HCT116 (cell line): ENCODE data around the gene ZBED1. TPM values are rescaled to one million over a fixed set of nuclear protein-coding genes. Genes with fewer than 3 reads are reported as not detected.

Source experiments
- ATAC-seq: fragments of 200-7000 bp; cut with Tn5 transposase; 2 replicates; pipeline ENCODE4 v1.9.1; 2020; ENCODE audit warnings: mild to moderate bottlenecking, moderate library complexity
- BruUV-seq: library from RNA; stranded (reverse); fragments of 400-500 nt; replicated peaks from 2 replicates; lab custom pipeline; 2021; lab: Mats Ljungman, UMichigan
- CTCF ChIA-PET: fragments of 300-600 bp; sonication (Branson Sonifier 250); formaldehyde crosslinking; loops from one replicate; lab custom pipeline; 2021; ENCODE audit warnings: antibody characterized with exemption; lab: Charles Lee
- POLR2A ChIA-PET: fragments of 300-600, 350-600 bp; sonication (Branson Sonifier 250); formaldehyde crosslinking; loops from one replicate; lab custom pipeline; 2021; ENCODE audit warnings: antibody characterized with exemption; lab: Charles Lee
- RAD21 ChIA-PET, 2 experiments: fragments of 300-600 bp; sonication (Branson Sonifier 250); formaldehyde crosslinking; loops; one replicate each; lab custom pipeline; 2023; ENCODE audit warnings: low total read pairs in 2 of 2; ENCODE audit not compliant: uncharacterized antibody in 2 of 2, unreplicated experiment in 2 of 2, low non-redundant PET in 1 of 2; lab: Charles Lee
- DNase-seq: peaks from one replicate; pipeline ENCODE4 v3.0.0-alpha.2; 2010; ENCODE audit warnings: low read depth, low spot score
- H2AFZ ChIP-seq: fragments of 200-600 bp; shearing (Covaris generic), sonication (generic); 2 replicates; pipeline ENCODE4 v1.6.1; 2017; ENCODE audit warnings: low read depth, mixed run types, mixed read lengths, antibody characterized with exemption, low read length; ENCODE audit not compliant: poor library complexity, severe bottlenecking
- H3K27ac ChIP-seq: 2 replicates; pipeline ENCODE4 v1.5.1; 2012; ENCODE audit warnings: low read depth, low read length
- H3K27me3 ChIP-seq: fragments of 200-600 bp; sonication (generic); 2 replicates; pipeline ENCODE4 v1.6.1; 2016; ENCODE audit warnings: mixed run types, low read length, mixed read lengths; ENCODE audit not compliant: insufficient read depth
- H3K36me3 ChIP-seq, 2 experiments: fragments of 200-500 bp in 1 of 2; fragments of 200-600 bp in 1 of 2; sonication (Bioruptor generic) in 1 of 2; sonication (generic) in 1 of 2; 2 replicates each; pipeline versions ENCODE4 v1.5.1 to v1.6.1; 2014 to 2016; ENCODE audit warnings: low read length in 2 of 2, inconsistent platforms in 1 of 2, mixed read lengths in 1 of 2, mixed run types in 1 of 2; ENCODE audit not compliant: insufficient read depth in 2 of 2, control insufficient read depth in 1 of 2
- H3K4me1 ChIP-seq, 2 experiments: fragments of 200-600 bp in 1 of 2; sonication (generic) in 1 of 2; 2 replicates each; pipeline versions ENCODE4 v1.5.1 to v1.6.1; 2012 to 2017; ENCODE audit warnings: low read length in 2 of 2, inconsistent platforms in 1 of 2, mild to moderate bottlenecking in 1 of 2, mixed read lengths in 1 of 2, mixed run types in 1 of 2, moderate library complexity in 1 of 2; ENCODE audit not compliant: insufficient read depth in 2 of 2, control insufficient read depth in 1 of 2
- H3K4me2 ChIP-seq: fragments of 200-600 bp; sonication (generic); 2 replicates; pipeline ENCODE4 v1.6.1; 2017; ENCODE audit warnings: mixed run types, low read length, mixed read lengths
- H3K4me3 ChIP-seq, 2 experiments: fragments of 200-600 bp in 1 of 2; sonication (generic) in 1 of 2; replicated peaks in 1 of 2; 2 replicates each; pipeline ENCODE4 v1.5.1; 2011 to 2016; ENCODE audit warnings: low read length in 2 of 2, control low read depth in 1 of 2, low read depth in 1 of 2, mild to moderate bottlenecking in 1 of 2, mixed read lengths in 1 of 2, mixed run types in 1 of 2
- H3K79me2 ChIP-seq: fragments of 200-600 bp; sonication (generic); 2 replicates; pipeline ENCODE4 v1.6.1; 2017; ENCODE audit warnings: mild to moderate bottlenecking, mixed run types, low read length, moderate library complexity, mixed read lengths; ENCODE audit not compliant: insufficient read depth
- H3K9ac ChIP-seq: fragments of 200-600 bp; sonication (generic); 2 replicates; pipeline ENCODE4 v1.6.1; 2016; ENCODE audit warnings: low read length, mixed read lengths
- H3K9me2 ChIP-seq: fragments of 200-600 bp; sonication (generic), shearing (Covaris generic); 2 replicates; pipeline ENCODE4 v1.6.1; 2017; ENCODE audit warnings: mixed run types, mild to moderate bottlenecking, moderate library complexity; ENCODE audit not compliant: insufficient read depth
- H3K9me3 ChIP-seq, 2 experiments: fragments of 200-500 bp in 1 of 2; fragments of 200-600 bp in 1 of 2; sonication (Bioruptor generic) in 1 of 2; sonication (generic) in 1 of 2; 2 replicates each; pipeline ENCODE4 v1.6.1; 2014 to 2017; ENCODE audit warnings: low read length in 2 of 2, mixed read lengths in 2 of 2, inconsistent platforms in 1 of 2, low read depth in 1 of 2, mild to moderate bottlenecking in 1 of 2, mixed run types in 1 of 2, moderate library complexity in 1 of 2; ENCODE audit not compliant: control insufficient read depth in 1 of 2, insufficient read depth in 1 of 2
- H4K20me1 ChIP-seq: fragments of 200-600 bp; sonication (generic), shearing (Covaris generic); 2 replicates; pipeline ENCODE4 v1.6.1; 2017; ENCODE audit warnings: mixed run types, mild to moderate bottlenecking, moderate library complexity; ENCODE audit not compliant: insufficient read depth
- CBX3 ChIP-seq: IDR thresholded peaks from 2 replicates; pipeline ENCODE4 v1.6.1; 2012; ENCODE audit warnings: low read depth
- CEBPB ChIP-seq: IDR thresholded peaks from 2 replicates; pipeline ENCODE4 v1.6.1; 2012; ENCODE audit warnings: low read depth
- CTCF ChIP-seq, 3 experiments: fragments of 200-600 bp in 1 of 3; sonication (generic) in 1 of 3; IDR thresholded peaks in 2 of 3; conservative IDR thresholded peaks in 1 of 3; 2 replicates each; pipeline ENCODE4 v1.5.1; 2012 to 2017; ENCODE audit warnings: low read depth in 2 of 3, low read length in 2 of 3, antibody characterized with exemption in 1 of 3, borderline replicate concordance in 1 of 3, control low read depth in 1 of 3, mild to moderate bottlenecking in 1 of 3, mixed read lengths in 1 of 3, mixed run types in 1 of 3, moderate library complexity in 1 of 3; ENCODE audit not compliant: insufficient read depth in 1 of 3
- EGR1 ChIP-seq: IDR thresholded peaks from 2 replicates; pipeline ENCODE4 v1.6.1; 2012; ENCODE audit warnings: low read depth
- EZH2 ChIP-seq: fragments of 200-600 bp; sonication (generic); IDR thresholded peaks from 2 replicates; pipeline ENCODE4 v1.6.1; 2017; ENCODE audit warnings: antibody characterized with exemption, mixed run types
- EZH2phosphoT487 ChIP-seq: fragments of 200-600 bp; IDR thresholded peaks from 2 replicates; pipeline ENCODE4 v1.6.1; 2018; ENCODE audit warnings: antibody characterized with exemption, borderline replicate concordance
- FOSL1 ChIP-seq: IDR thresholded peaks from 2 replicates; pipeline ENCODE4 v1.6.1; 2012; ENCODE audit warnings: low read depth
- MAX ChIP-seq: IDR thresholded peaks from 2 replicates; pipeline ENCODE4 v1.6.1; 2012
- POLR2A ChIP-seq: IDR thresholded peaks from 2 replicates; pipeline ENCODE4 v1.7.0; 2011; ENCODE audit warnings: borderline replicate concordance; ENCODE audit not compliant: insufficient read depth, insufficient read length; ENCODE audit errors: extremely low read depth
- POLR2AphosphoS5 ChIP-seq: IDR thresholded peaks from 2 replicates; pipeline ENCODE4 v1.6.1; 2011; ENCODE audit warnings: mild to moderate bottlenecking, low read depth, low read length, moderate library complexity
- RAD21 ChIP-seq: IDR thresholded peaks from 2 replicates; pipeline ENCODE4 v1.6.1; 2012; ENCODE audit warnings: low read depth, mild to moderate bottlenecking
- REST ChIP-seq: IDR thresholded peaks from 2 replicates; pipeline ENCODE4 v1.6.1; 2012; ENCODE audit warnings: low read depth
- SIN3A ChIP-seq: IDR thresholded peaks from 2 replicates; pipeline ENCODE4 v1.6.1; 2012; ENCODE audit warnings: low read depth
- SP1 ChIP-seq: IDR thresholded peaks from 2 replicates; pipeline ENCODE4 v1.6.1; 2012; ENCODE audit warnings: low read depth
- TCF7L2 ChIP-seq: IDR thresholded peaks from 2 replicates; pipeline ENCODE4 v1.7.0; 2011; ENCODE audit warnings: borderline replicate concordance, inconsistent platforms; ENCODE audit not compliant: insufficient read depth, insufficient read length; ENCODE audit errors: extremely low read depth
- YY1 ChIP-seq: IDR thresholded peaks from 2 replicates; pipeline ENCODE4 v1.6.1; 2011; ENCODE audit warnings: low read length, low read depth, moderate library complexity, mild to moderate bottlenecking; ENCODE audit not compliant: insufficient replicate concordance; ENCODE audit errors: extremely low read depth
- ZBTB33 ChIP-seq: IDR thresholded peaks from 2 replicates; pipeline ENCODE4 v1.6.1; 2011; ENCODE audit warnings: mild to moderate bottlenecking, low read length, moderate library complexity; ENCODE audit not compliant: insufficient replicate concordance; ENCODE audit errors: extremely low read depth
- ZFX ChIP-seq: fragments of 450-650 bp; IDR thresholded peaks from 2 replicates; pipeline ENCODE4 v1.6.1; 2017
- ZNF274 ChIP-seq: fragments of 200-500 bp; sonication (Bioruptor generic); IDR thresholded peaks from 2 replicates; pipeline ENCODE4 v1.6.1; 2014; ENCODE audit warnings: mild to moderate bottlenecking, low read depth, low read length, inconsistent platforms
- intact Hi-C: fragments of 100-400 bp; cut with micrococcal nuclease; formaldehyde crosslinking; loops from 2 replicates; pipeline ENCODE4 v1.10.0; 2022
- total RNA-seq: library from RNA; stranded (reverse); gene quantifications from one replicate; pipeline ENCODE4 v1.2.1, GENCODE V29; 2021; ENCODE audit not compliant: unreplicated experiment

Gene ZBED1
- total RNA-seq, 1 experiment from 2014 or later = 21.0 TPM

GRCh38 chrX:2508648-2509335, 8.0 kb upstream of the ZBED1 start:
- intact Hi-C loops = no loop called here
- Histone ChIP-seq H3K79me2 (no peaks in the 10 kb centered on the region), H3K36me3 (no peaks in the 10 kb centered on the region), H3K27me3 (no peaks in the 10 kb centered on the region), H3K9me3 (no peaks in the 10 kb centered on the region), H3K4me3 (no peak overlapping the region), H4K20me1 (no peaks in the 10 kb centered on the region), H3K4me1 (no peaks in the 10 kb centered on the region), H2AFZ (no peak overlapping the region), H3K9me2 (no peaks in the 10 kb centered on the region), H3K27ac (no peak overlapping the region), H3K9ac (no peak overlapping the region), H3K4me2 (no peak overlapping the region)
- BruUV-seq = no TSS peak
- CTCF ChIA-PET = no interaction called here
- POLR2A ChIA-PET = no interaction called here
- TF ChIP-seq CBX3 (no peak), SIN3A (no peak), EZH2 (no peak), ZNF274 (no peak), POLR2AphosphoS5 (no peak), EGR1 (no peak), CTCF (IDR thresholded peaks at IDR 0.05 in 2 of 3, conservative IDR thresholded peaks at IDR 0.05 in 1 of 3; ENCODE audit: borderline replicate concordance in 1 of 3, insufficient read depth in 1 of 3, low read depth in 2 of 3, low read length in 2 of 3) (no peak), FOSL1 (no peak), CEBPB (no peak), REST (no peak), POLR2A (no peak), RAD21 (no peak), MAX (no peak), SP1 (no peak), ZFX (no peak), TCF7L2 (no peak), ZBTB33 (no peak), YY1 (no peak), EZH2phosphoT487 (no peak)
- DNase-seq = no peak
- RAD21 ChIA-PET = no interaction called here
- no peak for ATAC-seq
